H9 (cell line): ENCODE results near the gene SLC1A6. TPM values are rescaled to one million over a fixed set of nuclear protein-coding genes. Genes with fewer than 3 reads are reported as not detected.

Source experiments
- DNase-seq: peaks from one replicate; pipeline ENCODE4 v3.0.0-alpha.2; 2017
- H2AFZ ChIP-seq: one replicate; pipeline ENCODE4 v1.6.1; 2013; ENCODE audit warnings: mild to moderate bottlenecking, low read length, control low read depth, moderate library complexity
- H2AK5ac ChIP-seq: 2 replicates; pipeline ENCODE4 v1.6.1; 2013; ENCODE audit warnings: low read length, control low read depth, mixed read lengths; ENCODE audit not compliant: insufficient read length
- H2BK120ac ChIP-seq: one replicate; pipeline ENCODE4 v1.6.1; 2013; ENCODE audit warnings: low read depth, mild to moderate bottlenecking, low read length, control low read depth, inconsistent platforms; ENCODE audit not compliant: poor library complexity, severe bottlenecking
- H2BK12ac ChIP-seq: 2 replicates; pipeline ENCODE4 v1.6.1; 2013; ENCODE audit warnings: low read length, control low read depth, mixed read lengths, low read depth; ENCODE audit not compliant: insufficient read length
- H2BK15ac ChIP-seq: 2 replicates; pipeline ENCODE4 v1.6.1; 2013; ENCODE audit warnings: low read depth, low read length, control low read depth
- H2BK20ac ChIP-seq: one replicate; pipeline ENCODE4 v1.6.1; 2013; ENCODE audit warnings: low read depth, mild to moderate bottlenecking, low read length, control low read depth, inconsistent platforms; ENCODE audit not compliant: poor library complexity, severe bottlenecking
- H2BK5ac ChIP-seq: 2 replicates; pipeline ENCODE4 v1.6.1; 2013; ENCODE audit warnings: low read length, control low read depth, mixed read lengths; ENCODE audit not compliant: insufficient read length
- H3K14ac ChIP-seq: 2 replicates; pipeline ENCODE4 v1.6.1; 2013; ENCODE audit warnings: low read length, control low read depth; ENCODE audit not compliant: insufficient read depth
- H3K18ac ChIP-seq: 2 replicates; pipeline ENCODE4 v1.6.1; 2013; ENCODE audit warnings: low read depth, mild to moderate bottlenecking, mixed read lengths, low read length, control low read depth; ENCODE audit not compliant: insufficient read length
- H3K23ac ChIP-seq: 2 replicates; pipeline ENCODE4 v1.6.1; 2013; ENCODE audit warnings: low read length, control low read depth, mixed read lengths, low read depth; ENCODE audit not compliant: insufficient read length
- H3K23me2 ChIP-seq: 2 replicates; pipeline ENCODE4 v1.6.1; 2013; ENCODE audit warnings: low read depth, mild to moderate bottlenecking, mixed read lengths, low read length, control low read depth; ENCODE audit not compliant: insufficient read length, poor library complexity, severe bottlenecking
- H3K27ac ChIP-seq: 2 replicates; pipeline ENCODE4 v1.5.1; 2013; ENCODE audit warnings: low read length, control low read depth, mixed read lengths, low read depth; ENCODE audit not compliant: insufficient read length
- H3K27me3 ChIP-seq: 2 replicates; pipeline ENCODE4 v1.6.1; 2013; ENCODE audit warnings: low read length, control low read depth, inconsistent platforms; ENCODE audit not compliant: insufficient read depth
- H3K4ac ChIP-seq: 2 replicates; pipeline ENCODE4 v1.6.1; 2013; ENCODE audit warnings: low read depth, mild to moderate bottlenecking, control low read depth, inconsistent platforms, low read length, moderate library complexity
- H3K4me1 ChIP-seq: 2 replicates; pipeline ENCODE4 v1.6.1; 2013; ENCODE audit warnings: low read length, control low read depth, inconsistent platforms; ENCODE audit not compliant: insufficient read depth
- H3K4me2 ChIP-seq: 2 replicates; pipeline ENCODE4 v1.6.1; 2013; ENCODE audit warnings: low read length, control low read depth, mixed read lengths; ENCODE audit not compliant: insufficient read length, insufficient read depth
- H3K56ac ChIP-seq: 2 replicates; pipeline ENCODE4 v1.6.1; 2013; ENCODE audit warnings: low read depth, mild to moderate bottlenecking, mixed read lengths, low read length, control low read depth; ENCODE audit not compliant: insufficient read length
- H3K79me1 ChIP-seq: 2 replicates; pipeline ENCODE4 v1.6.1; 2013; ENCODE audit warnings: low read depth, mild to moderate bottlenecking, moderate library complexity, low read length, control low read depth, inconsistent platforms; ENCODE audit not compliant: insufficient read depth, poor library complexity, severe bottlenecking
- H3K79me2 ChIP-seq: 2 replicates; pipeline ENCODE4 v1.6.1; 2013; ENCODE audit warnings: low read length, control low read depth, inconsistent platforms; ENCODE audit not compliant: insufficient read depth
- H3K9ac ChIP-seq: 2 replicates; pipeline ENCODE4 v1.6.1; 2013; ENCODE audit warnings: low read length, control low read depth, mixed read lengths; ENCODE audit not compliant: insufficient read length; ENCODE audit errors: extremely low read depth
- H3K9me3 ChIP-seq: one replicate; pipeline ENCODE4 v1.6.1; 2013; ENCODE audit warnings: low read depth, low read length, inconsistent platforms; ENCODE audit not compliant: control insufficient read depth
- H3T11ph ChIP-seq: one replicate; pipeline ENCODE4 v1.6.1; 2013; ENCODE audit warnings: mild to moderate bottlenecking, low read length, control low read depth, inconsistent platforms
- H4K20me1 ChIP-seq: one replicate; pipeline ENCODE4 v1.6.1; 2013; ENCODE audit not compliant: control insufficient read depth, insufficient read length, insufficient read depth
- H4K5ac ChIP-seq: 2 replicates; pipeline ENCODE4 v1.6.1; 2013; ENCODE audit warnings: low read depth, mild to moderate bottlenecking, mixed read lengths, low read length, control low read depth; ENCODE audit not compliant: insufficient read length
- H4K8ac ChIP-seq: replicated peaks from 2 replicates; pipeline ENCODE4 v1.6.1; 2013; ENCODE audit warnings: low read length, control low read depth, mixed read lengths, low read depth; ENCODE audit not compliant: insufficient read length
- H4K91ac ChIP-seq: 2 replicates; pipeline ENCODE4 v1.6.1; 2013; ENCODE audit warnings: low read depth, mild to moderate bottlenecking, moderate library complexity, mixed read lengths, low read length, control low read depth; ENCODE audit not compliant: insufficient read length
- H3K27ac Mint-ChIP-seq, 3 experiments: 2 replicates in 2 of 3; 3 replicates in 1 of 3; pipeline ENCODE4 v1.8.0; 2020 to 2021; ENCODE audit warnings: mixed read lengths in 3 of 3, mild to moderate bottlenecking in 1 of 3, moderate library complexity in 1 of 3
- H3K27me3 Mint-ChIP-seq: 2 replicates; pipeline ENCODE4 v1.8.0; 2021; ENCODE audit warnings: low read depth, mild to moderate bottlenecking, moderate library complexity, mixed read lengths
- H3K36me3 Mint-ChIP-seq, 3 experiments: 2 replicates in 2 of 3; 3 replicates in 1 of 3; pipeline ENCODE4 v1.8.0; 2020 to 2021; ENCODE audit warnings: low read depth in 3 of 3, mixed read lengths in 3 of 3; ENCODE audit not compliant: insufficient read depth in 1 of 3
- H3K4me1 Mint-ChIP-seq, 2 experiments: 2 replicates each; pipeline ENCODE4 v1.8.0; 2020; ENCODE audit warnings: mixed read lengths in 2 of 2
- H3K4me3 Mint-ChIP-seq, 2 experiments: 2 replicates in 1 of 2; 3 replicates in 1 of 2; pipeline ENCODE4 v1.8.0; 2020 to 2021; ENCODE audit warnings: mild to moderate bottlenecking in 2 of 2, mixed read lengths in 2 of 2, moderate library complexity in 1 of 2
- H3K9me3 Mint-ChIP-seq, 2 experiments: 2 replicates in 1 of 2; 3 replicates in 1 of 2; pipeline ENCODE4 v1.8.0; 2020; ENCODE audit warnings: mild to moderate bottlenecking in 2 of 2, mixed read lengths in 2 of 2, moderate library complexity in 1 of 2
- CTCF ChIP-seq: fragments of 200-600 bp; sonication (generic); conservative IDR thresholded peaks from 3 replicates; pipeline ENCODE4 v1.8.0; 2021; ENCODE audit warnings: antibody characterized with exemption, mild to moderate bottlenecking
- WGBS: extraction: QIAGEN DNeasy Blood & Tissue Kit; methylation state at CpG from one replicate; pipeline ENCODE4 v1.1.7; 2013; ENCODE audit warnings: missing lambda C conversion rate, low lambda C conversion rate, mixed read lengths; ENCODE audit not compliant: insufficient read length; ENCODE audit errors: extremely low coverage; 5-methylcytosine and 5-hydroxymethylcytosine counted together
- total RNA-seq: library from RNA; stranded (reverse); gene quantifications from 2 replicates; pipeline ENCODE4 v1.2.1, GENCODE V29; 2021

The SLC1A6 gene
- total RNA-seq, 1 experiment from 2014 or later: 8.3 TPM

GRCh38 chr19:14940266-14940665, 39.4 kb downstream of the SLC1A6 start:
- Histone ChIP-seq H4K5ac (no peak overlapping the region), H3K79me1 (no peaks in the 10 kb centered on the region), H2AFZ (no peak overlapping the region), H2BK12ac (no peak overlapping the region), H3K4ac (no peak overlapping the region), H3K79me2 (no peaks in the 10 kb centered on the region), H3K27ac (no peak overlapping the region), H4K20me1 (no peaks in the 10 kb centered on the region), H3K23me2 (no peaks in the 10 kb centered on the region), H4K8ac (no peak overlapping the region), H3K9me3 (no peaks in the 10 kb centered on the region), H3K14ac (no peak overlapping the region), H2BK20ac (no peak overlapping the region), H3K23ac (no peak overlapping the region), H3K4me1 (no peaks in the 10 kb centered on the region), H3K4me2 (no peak overlapping the region), H3K18ac (no peak overlapping the region), H3K56ac (no peak overlapping the region), H2AK5ac (no peak overlapping the region), H2BK120ac (no peak overlapping the region), H4K91ac (no peak overlapping the region), H2BK5ac (no peak overlapping the region), H2BK15ac (no peak overlapping the region), H3K9ac (no peak overlapping the region), H3K27me3 (no peaks in the 10 kb centered on the region; the same call in 1 of the 2 replicates), H3T11ph (no peak overlapping the region)
- Mint-ChIP-seq H3K4me3 (no peak overlapping the region), H3K27ac (no peak overlapping the region), H3K36me3 (peaks cover 0 to 22% (median 13%) of the 10 kb centered on the region in 3 experiments; a peak in 4 of 7 replicates), H3K4me1 (no peaks in the 10 kb centered on the region), H3K27me3 (no peaks in the 10 kb centered on the region; the same call in 1 of the 2 replicates), H3K9me3 (peaks cover 34 to 81% of the 10 kb centered on the region in 2 experiments)
- no peak for DNase-seq
- no peak for TF ChIP-seq CTCF
- WGBS: no CpG with 5 or more reads among the region's 6 CpGs
